HG03442 (cell line): ENCODE measurements around the gene OSTM1.

Experiments
- ATAC-seq: cut with Tn5 transposase; IDR thresholded peaks from one replicate; pipeline ENCODE4 v1.9.1; 2021; ENCODE audit warnings: mild to moderate bottlenecking, moderate library complexity; ENCODE audit not compliant: unreplicated experiment

OSTM1 gene

GRCh38 chr6:108074359-108075144 lies at the start of gene OSTM1:
Gene OSTM1 (minus strand): TSS chr6:108074741. CDS start chr6:108074651, 90 bp downstream.
- peak; percentile 95 for ATAC-seq

DNA sequence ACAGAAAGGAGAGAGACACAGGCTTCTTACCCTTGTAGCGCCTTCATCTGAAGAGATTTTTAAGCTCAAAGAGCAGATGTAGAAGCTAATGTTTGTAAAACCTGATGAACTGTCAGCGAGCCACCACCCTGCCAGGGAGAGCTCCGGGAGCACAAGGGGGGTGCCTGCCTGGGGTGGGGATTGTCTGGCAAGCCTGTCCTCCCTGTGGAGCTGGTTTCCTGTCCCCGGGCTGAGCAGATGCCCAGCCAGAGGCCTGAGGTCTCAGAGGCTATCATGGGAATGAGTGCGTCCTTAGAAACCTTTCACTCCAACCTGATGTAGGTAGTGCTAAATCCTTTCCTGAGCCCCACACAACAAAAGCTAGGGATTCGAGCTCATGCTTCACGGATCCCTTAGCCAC lies 49.4 kb upstream of the OSTM1 start:
- ATAC-seq = no peak

DNA sequence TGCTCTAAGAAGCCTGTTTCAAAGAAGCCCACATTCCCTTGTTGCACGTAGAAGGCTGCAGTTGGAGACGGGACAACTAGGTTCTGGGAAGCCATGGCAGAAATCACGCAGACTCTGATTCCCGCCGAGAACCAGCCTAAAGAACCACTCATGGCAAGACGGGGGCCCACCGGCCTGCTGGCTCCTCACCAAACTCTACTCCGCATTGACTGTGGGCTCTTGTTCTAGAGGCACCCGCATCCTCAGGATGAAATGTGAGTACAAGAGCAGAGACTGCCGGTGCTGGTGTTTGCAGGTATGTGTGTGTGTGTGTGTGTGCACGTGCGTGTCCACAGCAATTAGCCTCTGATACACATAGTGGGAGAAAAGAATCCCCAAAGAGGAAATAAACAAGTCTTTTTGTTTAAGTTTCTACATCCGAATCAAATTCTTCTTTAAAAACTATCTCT lies 49.0 kb upstream of the OSTM1 start:
- ATAC-seq = no peak

DNA sequence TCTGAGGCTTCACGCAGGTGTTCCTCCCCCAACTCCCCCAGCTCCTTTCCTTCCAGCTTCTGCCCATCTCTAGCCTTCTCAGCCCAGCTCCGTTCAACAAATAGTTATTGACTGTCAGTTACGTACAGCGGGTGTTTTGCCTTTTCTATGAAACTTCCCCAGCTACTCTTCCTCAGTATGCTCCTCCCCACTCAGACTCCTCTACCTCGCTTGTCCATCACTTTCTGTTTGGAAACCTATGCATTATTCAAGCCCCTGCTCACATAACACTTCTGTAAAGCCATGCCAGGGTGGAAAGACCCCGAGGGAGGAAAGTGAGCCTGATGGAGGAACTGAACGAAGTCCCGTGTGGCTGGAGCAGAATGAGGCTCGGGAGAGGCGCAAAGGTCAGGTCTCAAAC lies 47.1 kb upstream of the OSTM1 start:
- ATAC-seq = no peak

- no peak for ATAC-seq
Observed at GRCh38 chr6:108120311-108120710, 45.8 kb upstream of the OSTM1 start.

DNA sequence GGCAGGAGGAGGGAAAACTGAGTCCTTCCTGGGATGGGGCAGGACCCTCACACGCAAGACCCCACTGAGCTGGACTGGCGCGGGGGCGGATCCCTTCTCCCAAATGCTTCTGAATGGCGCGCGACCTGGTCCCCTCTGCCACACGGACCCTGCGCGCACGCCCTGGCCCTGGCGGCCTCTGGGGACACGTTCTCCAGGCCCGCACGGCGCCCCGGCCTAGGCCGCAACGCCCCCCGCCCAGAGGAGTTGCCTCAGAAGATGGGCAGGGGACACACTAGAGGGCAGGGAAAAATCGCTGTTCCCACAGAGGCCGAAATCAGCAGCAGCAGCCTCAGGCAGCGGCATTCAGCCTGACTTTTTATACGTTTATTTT lies 45.2 kb upstream of the OSTM1 start:
- no peak for ATAC-seq

DNA sequence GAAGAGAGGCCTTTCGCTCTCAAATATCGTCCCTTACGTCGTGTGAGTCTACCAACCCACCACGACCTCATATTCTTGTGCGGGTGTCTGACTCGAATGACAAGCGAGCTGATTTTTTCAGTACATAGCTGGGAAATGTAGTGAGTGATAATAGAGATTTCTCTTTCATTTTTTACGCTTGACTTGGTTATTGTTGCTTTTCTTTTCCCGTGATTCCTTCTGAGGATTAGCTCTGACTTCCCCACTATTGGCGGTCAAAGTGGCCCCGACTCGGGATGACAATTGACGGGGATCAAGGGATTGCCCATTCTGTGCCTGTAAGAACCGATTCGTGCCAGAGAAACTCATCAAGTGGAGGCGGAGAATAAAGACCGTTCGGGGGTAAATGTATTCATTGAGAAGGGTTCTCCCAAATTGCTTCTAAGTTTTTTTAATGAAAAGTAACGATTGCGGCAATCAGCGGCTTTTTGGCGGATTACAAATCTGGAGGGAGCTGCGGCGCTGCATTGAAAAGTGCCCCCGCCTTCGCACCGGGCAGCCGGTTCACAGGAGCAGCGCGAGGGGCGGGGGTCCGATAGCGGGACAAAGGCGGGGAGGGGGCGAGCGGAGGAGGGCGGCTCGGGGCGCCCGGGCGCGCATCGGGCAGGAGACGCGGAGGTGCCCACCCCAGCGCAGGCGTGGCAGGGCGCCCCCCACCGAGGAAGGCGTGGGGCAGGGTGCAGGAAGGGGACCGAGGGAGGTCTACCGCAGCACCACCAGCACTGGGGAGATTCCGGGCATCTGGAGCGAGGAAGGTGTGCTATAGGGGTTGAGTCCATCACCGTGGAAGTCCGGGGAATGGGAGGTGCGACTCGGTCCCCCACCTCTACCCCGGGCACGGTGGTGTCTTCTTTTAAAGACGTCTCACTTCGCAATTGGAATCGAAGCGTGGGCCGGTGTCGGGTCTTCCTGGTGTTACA lies 44.5 kb upstream of the OSTM1 start:
- no peak for ATAC-seq

GRCh38 chr6:108118359-108118724 lies 43.8 kb upstream of the OSTM1 start:
- ATAC-seq = no peak

GRCh38 chr6:108117427-108118358 lies 43.2 kb upstream of the OSTM1 start:
- ATAC-seq = no peak

GRCh38 chr6:108116546-108117426 lies 42.2 kb upstream of the OSTM1 start:
- ATAC-seq = no peak

DNA sequence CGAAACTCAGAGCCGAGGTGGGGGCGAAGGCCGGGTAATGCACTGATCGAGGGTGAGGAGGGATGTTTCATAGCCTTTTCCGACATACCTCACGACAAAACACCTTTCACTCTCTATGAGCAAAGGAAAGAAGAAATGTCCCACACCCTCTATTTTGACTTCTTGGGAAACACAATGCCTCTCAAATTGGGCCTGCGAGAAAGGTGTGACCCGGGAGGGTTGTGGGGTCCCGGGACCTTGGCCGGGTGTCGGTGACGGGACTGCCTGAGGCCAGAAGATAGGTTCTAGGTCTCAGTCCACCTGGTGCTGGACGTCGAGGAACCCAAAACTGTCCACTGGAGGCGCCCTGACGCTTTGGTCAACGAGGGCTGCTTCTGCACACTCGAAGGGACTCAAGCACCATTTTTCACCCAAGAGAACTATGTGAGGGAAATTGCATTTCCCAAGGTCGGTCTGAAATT lies 41.1 kb upstream of the OSTM1 start:
- no peak for ATAC-seq

DNA sequence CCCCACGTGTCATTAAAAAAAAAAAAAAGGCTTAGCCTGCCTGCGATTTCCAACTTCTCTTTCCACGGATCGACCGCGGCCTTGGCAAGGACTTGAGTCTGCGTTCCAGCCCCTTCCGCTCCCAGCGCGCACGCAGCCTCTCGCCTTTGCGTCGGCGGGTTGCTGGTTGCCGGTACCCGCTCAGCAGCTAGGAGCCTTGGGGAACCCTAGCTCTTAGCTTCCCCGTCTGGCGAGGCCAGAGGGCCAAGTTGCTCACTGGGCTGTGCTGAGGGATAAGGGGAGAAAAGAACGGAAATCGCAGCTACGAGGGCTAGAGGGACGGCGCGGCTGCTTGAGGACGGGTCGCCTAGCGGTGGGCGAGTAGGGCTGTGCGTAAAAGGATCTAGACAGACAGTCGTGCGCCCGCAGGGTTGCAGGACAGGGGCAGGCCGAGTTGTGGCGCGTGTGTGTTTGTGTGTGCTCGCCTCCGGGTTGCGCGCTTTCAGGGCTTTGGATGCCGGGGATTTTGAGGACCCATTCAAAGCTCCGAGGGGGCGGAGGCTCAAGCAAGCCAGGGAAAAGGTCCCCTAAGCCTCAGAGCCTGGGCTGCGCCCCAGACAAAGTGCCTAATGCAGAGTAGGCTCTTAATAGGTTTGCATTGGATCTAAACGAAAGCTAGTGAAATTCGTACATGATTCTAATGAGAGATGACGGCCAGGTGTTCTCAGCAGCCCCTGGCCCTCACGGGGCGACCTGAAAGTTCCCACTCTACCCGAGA lies 40.5 kb upstream of the OSTM1 start:
- no peak for ATAC-seq

GRCh38 chr6:108113557-108114519 lies 39.3 kb upstream of the OSTM1 start:
- ATAC-seq = no peak

DNA sequence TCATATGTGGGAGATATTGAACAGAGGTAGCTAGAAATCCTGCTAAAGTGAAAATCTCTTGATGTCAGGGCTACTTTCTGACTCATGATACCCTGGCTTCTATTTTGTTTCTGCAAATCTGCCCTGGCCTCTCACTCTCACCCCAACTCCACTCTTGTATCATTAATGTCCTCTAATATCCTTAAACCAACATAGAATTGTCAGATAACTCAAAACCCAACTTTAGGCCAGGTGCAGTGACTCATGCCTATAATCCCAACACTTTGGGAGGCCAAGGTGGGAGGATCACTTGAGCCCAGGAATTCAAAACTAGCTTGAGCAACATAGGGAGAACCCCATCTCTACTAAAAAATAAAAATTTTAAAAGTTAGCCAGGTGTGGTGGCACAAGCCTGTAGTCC lies 33.8 kb upstream of the OSTM1 start:
- no peak for ATAC-seq

DNA sequence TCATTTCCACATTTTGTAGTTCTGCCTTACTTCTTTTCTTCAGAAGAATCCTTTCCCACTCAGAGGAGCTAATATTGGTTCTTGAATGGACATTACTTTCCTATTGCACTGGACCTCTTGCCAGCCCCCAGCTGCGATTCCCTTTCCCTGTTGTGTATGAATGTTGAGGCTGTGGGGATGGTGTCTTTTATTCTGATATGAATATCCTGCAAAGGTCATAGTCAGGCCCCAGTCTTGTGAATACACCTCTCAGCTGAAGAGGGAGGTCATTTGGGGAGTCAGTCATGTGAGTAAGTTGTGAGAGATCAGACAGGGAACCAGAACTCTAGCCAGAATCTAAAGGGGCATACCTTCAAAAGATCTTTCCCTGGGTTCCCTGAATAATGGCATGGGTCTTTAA lies 32.6 kb upstream of the OSTM1 start:
- ATAC-seq = no peak

DNA sequence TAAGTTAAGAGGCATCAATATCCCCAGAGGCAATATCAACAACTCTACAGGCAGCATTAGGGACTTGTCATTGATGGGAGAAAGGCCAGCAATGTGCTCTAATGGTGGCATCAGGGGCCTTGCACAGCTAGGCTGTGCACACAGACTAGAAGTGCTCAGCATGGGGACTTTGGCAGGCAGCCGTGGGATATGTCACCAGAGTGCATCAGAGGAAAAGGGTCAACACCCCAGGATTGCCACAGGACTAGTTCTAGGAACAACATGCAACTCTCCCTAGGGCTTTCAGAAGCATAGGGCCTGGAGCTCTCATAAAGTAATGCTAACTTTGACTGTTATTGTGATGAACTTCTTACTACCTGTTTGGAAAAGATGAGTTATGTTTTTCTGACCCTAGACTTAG lies 32.2 kb upstream of the OSTM1 start:
- ATAC-seq = no peak

- no peak for ATAC-seq
Observed at GRCh38 chr6:108106261-108106660, 31.7 kb upstream of the OSTM1 start.

GRCh38 chr6:108105571-108105970 lies 31.0 kb upstream of the OSTM1 start:
- no peak for ATAC-seq
